H1 (cell line): ENCODE data around the gene TPM2. TPM values are rescaled to one million over a fixed set of nuclear protein-coding genes. Genes with fewer than 3 reads are reported as not detected.

Experiments used
- CTCF ChIA-PET: fragments of 300-600 bp; sonication (Branson Sonifier 250); formaldehyde crosslinking; loops from one replicate; lab custom pipeline; 2021; ENCODE audit not compliant: partially characterized antibody; lab: Charles Lee
- POLR2A ChIA-PET: fragments of 300-600 bp; sonication (Branson Sonifier 250); formaldehyde crosslinking; loops from one replicate; lab custom pipeline; 2021; ENCODE audit warnings: inconsistent platforms; ENCODE audit not compliant: partially characterized antibody; lab: Charles Lee
- DNase-seq, 2 experiments: peaks; one replicate each; pipeline versions ENCODE4 v3.0.0 to v3.0.0-alpha.2; 2010 to 2022; ENCODE audit warnings: low spot score in 2 of 2, low read depth in 1 of 2, mixed read lengths in 1 of 2
- FAIRE-seq: peaks from 2 replicates; lab custom pipeline; 2011; peaks lifted over from hg19 to GRCh38; lab: Jason Lieb, UNC
- H2AFZ ChIP-seq: 2 replicates; pipeline ENCODE4 v1.8.1; 2012; ENCODE audit warnings: low read length, inconsistent platforms
- H2AK5ac ChIP-seq: 2 replicates; pipeline ENCODE4 v1.6.1; 2013; ENCODE audit warnings: low read depth, low read length
- H2BK120ac ChIP-seq: replicated peaks from 2 replicates; pipeline ENCODE3; 2013; ENCODE audit warnings: low read depth, low read length, inconsistent platforms
- H2BK12ac ChIP-seq: 2 replicates; pipeline ENCODE4 v1.6.1; 2013; ENCODE audit warnings: low read depth, low read length
- H2BK15ac ChIP-seq: 2 replicates; pipeline ENCODE4 v1.6.1; 2013; ENCODE audit warnings: low read length
- H2BK20ac ChIP-seq: 2 replicates; pipeline ENCODE4 v1.6.1; 2013; ENCODE audit warnings: low read length
- H2BK5ac ChIP-seq: 2 replicates; pipeline ENCODE4 v1.6.1; 2013; ENCODE audit warnings: low read depth, low read length
- H3K14ac ChIP-seq: 2 replicates; pipeline ENCODE4 v1.6.1; 2013; ENCODE audit warnings: inconsistent platforms; ENCODE audit not compliant: insufficient read length
- H3K18ac ChIP-seq: 2 replicates; pipeline ENCODE4 v1.6.1; 2013; ENCODE audit warnings: low read length; ENCODE audit errors: extremely low read depth
- H3K23ac ChIP-seq: 2 replicates; pipeline ENCODE4 v1.6.1; 2013; ENCODE audit warnings: inconsistent platforms; ENCODE audit not compliant: insufficient read length
- H3K23me2 ChIP-seq: 2 replicates; pipeline ENCODE4 v1.6.1; 2013; ENCODE audit warnings: low read depth, low read length
- H3K27ac ChIP-seq: 2 replicates; pipeline ENCODE4 v1.6.1; 2011; ENCODE audit warnings: low read depth, low read length, inconsistent platforms
- H3K27me3 ChIP-seq, 4 experiments: replicated peaks in 1 of 4; 1 replicate in 1 of 4; 2 replicates in 3 of 4; pipeline versions ENCODE4 v1.6.1 to v1.8.1; 2011 to 2013; ENCODE audit warnings: low read length in 3 of 4, mild to moderate bottlenecking in 3 of 4, inconsistent platforms in 2 of 4, mixed read lengths in 2 of 4, moderate library complexity in 1 of 4; ENCODE audit not compliant: control insufficient read depth in 3 of 4, insufficient read depth in 3 of 4; ENCODE audit errors: extremely low read depth in 1 of 4
- H3K36me3 ChIP-seq, 4 experiments: 2 replicates each; pipeline versions ENCODE4 v1.6.1 to v1.8.1; 2011 to 2013; ENCODE audit warnings: mild to moderate bottlenecking in 4 of 4, low read length in 3 of 4, moderate library complexity in 2 of 4, control low read depth in 1 of 4, inconsistent platforms in 1 of 4; ENCODE audit not compliant: insufficient read depth in 4 of 4, control insufficient read depth in 2 of 4
- H3K4ac ChIP-seq: replicated peaks from 2 replicates; pipeline ENCODE3; 2013; ENCODE audit warnings: low read length, low read depth, mixed read lengths, inconsistent platforms; ENCODE audit not compliant: insufficient read length
- H3K4me1 ChIP-seq, 4 experiments: replicated peaks in 1 of 4; 1 replicate in 1 of 4; 2 replicates in 3 of 4; pipeline versions ENCODE4 v1.6.1 to v1.8.1; 2011 to 2013; ENCODE audit warnings: low read length in 3 of 4, inconsistent platforms in 2 of 4, mixed read lengths in 1 of 4; ENCODE audit not compliant: insufficient read depth in 4 of 4, control insufficient read depth in 3 of 4
- H3K4me2 ChIP-seq, 2 experiments: 2 replicates each; pipeline versions ENCODE4 v1.6.1 to v1.8.1; 2011 to 2013; ENCODE audit warnings: low read depth in 2 of 2, low read length in 2 of 2, control low read depth in 1 of 2, inconsistent platforms in 1 of 2, mild to moderate bottlenecking in 1 of 2; ENCODE audit not compliant: insufficient read depth in 1 of 2
- H3K4me3 ChIP-seq, 4 experiments: fragments of 200-600, 300-600 bp in 1 of 4; sonication (generic), shearing (Covaris generic), sonication (Bioruptor Twin) in 1 of 4; 2 replicates each; pipeline versions ENCODE4 v1.5.1 to v1.8.1; 2011 to 2016; ENCODE audit warnings: low read length in 4 of 4, low read depth in 3 of 4, control low read depth in 2 of 4, inconsistent platforms in 2 of 4, mild to moderate bottlenecking in 2 of 4, mixed read lengths in 1 of 4, moderate library complexity in 1 of 4; ENCODE audit not compliant: insufficient read depth in 2 of 4; ENCODE audit errors: extremely low read depth in 1 of 4
- H3K56ac ChIP-seq: replicated peaks from 2 replicates; pipeline ENCODE3; 2013; ENCODE audit warnings: low read depth, mild to moderate bottlenecking, mixed read lengths, low read length, inconsistent platforms; ENCODE audit not compliant: insufficient read length
- H3K79me1 ChIP-seq: 2 replicates; pipeline ENCODE4 v1.6.1; 2013; ENCODE audit warnings: low read depth, low read length, control low read depth
- H3K79me2 ChIP-seq, 2 experiments: 2 replicates each; pipeline versions ENCODE4 v1.6.1 to v1.8.1; 2012 to 2013; ENCODE audit warnings: low read length in 2 of 2, mild to moderate bottlenecking in 2 of 2, inconsistent platforms in 1 of 2; ENCODE audit not compliant: insufficient read depth in 2 of 2, control insufficient read depth in 1 of 2
- H3K9ac ChIP-seq, 4 experiments: replicated peaks in 1 of 4; 1 replicate in 1 of 4; 2 replicates in 3 of 4; pipeline versions ENCODE4 v1.6.1 to v1.8.1; 2011 to 2013; ENCODE audit warnings: low read depth in 3 of 4, low read length in 3 of 4, control low read depth in 2 of 4, mild to moderate bottlenecking in 2 of 4, moderate library complexity in 2 of 4, inconsistent platforms in 1 of 4; ENCODE audit errors: extremely low read depth in 1 of 4
- H3K9me3 ChIP-seq, 2 experiments: 2 replicates each; pipeline versions ENCODE4 v1.6.1 to v1.8.1; 2012 to 2013; ENCODE audit warnings: mild to moderate bottlenecking in 2 of 2, moderate library complexity in 2 of 2, control low read depth in 1 of 2, inconsistent platforms in 1 of 2, low read depth in 1 of 2, low read length in 1 of 2, mixed read lengths in 1 of 2; ENCODE audit not compliant: insufficient read depth in 2 of 2
- H4K20me1 ChIP-seq, 2 experiments: replicated peaks in 1 of 2; 2 replicates each; pipeline versions ENCODE3 to v1.8.1; 2011 to 2013; ENCODE audit warnings: inconsistent platforms in 2 of 2, low read length in 2 of 2, mild to moderate bottlenecking in 1 of 2; ENCODE audit not compliant: insufficient read depth in 2 of 2, control insufficient read depth in 1 of 2
- H4K5ac ChIP-seq: 2 replicates; pipeline ENCODE4 v1.6.1; 2013; ENCODE audit warnings: low read length, low read depth, mixed read lengths, inconsistent platforms; ENCODE audit not compliant: insufficient read length
- H4K8ac ChIP-seq: 2 replicates; pipeline ENCODE4 v1.8.0; 2013; ENCODE audit warnings: mild to moderate bottlenecking, moderate library complexity, low read length, inconsistent platforms; ENCODE audit not compliant: insufficient read depth; ENCODE audit errors: extremely low read depth
- H4K91ac ChIP-seq: replicated peaks from 2 replicates; pipeline ENCODE3; 2013; ENCODE audit warnings: low read length, mixed read lengths, inconsistent platforms; ENCODE audit not compliant: insufficient read length
- ASH2L ChIP-seq: fragments of 200-600, 300-600 bp; sonication (generic); IDR thresholded peaks from one replicate; pipeline ENCODE4 v1.7.1; 2017; ENCODE audit warnings: low read length
- HDAC2 ChIP-seq, 2 experiments: fragments of 300-600 bp in 1 of 2; sonication (generic) in 1 of 2; IDR thresholded peaks; 2 replicates each; pipeline ENCODE4 v1.6.1; 2011 to 2012; ENCODE audit warnings: low read depth in 2 of 2, low read length in 2 of 2, mild to moderate bottlenecking in 2 of 2, moderate library complexity in 2 of 2, borderline replicate concordance in 1 of 2, inconsistent platforms in 1 of 2
- KDM4A ChIP-seq: IDR thresholded peaks from one replicate; pipeline ENCODE4 v1.7.1; 2012; ENCODE audit warnings: low read depth, mild to moderate bottlenecking, moderate library complexity, low read length, inconsistent platforms; ENCODE audit not compliant: severe bottlenecking
- PHF8 ChIP-seq: fragments of 200-600 bp; sonication (generic); conservative IDR thresholded peaks from 2 replicates; pipeline ENCODE4 v1.7.1; 2012; ENCODE audit warnings: low read depth, mild to moderate bottlenecking, inconsistent platforms, low read length, moderate library complexity
- SRF ChIP-seq: IDR thresholded peaks from 2 replicates; pipeline ENCODE4 v1.6.1; 2011; ENCODE audit warnings: mild to moderate bottlenecking, low read depth, low read length, moderate library complexity
- TAF1 ChIP-seq: IDR thresholded peaks from 2 replicates; pipeline ENCODE4 v1.6.1; 2011; ENCODE audit warnings: mild to moderate bottlenecking, low read depth, low read length
- TAF7 ChIP-seq: optimal IDR thresholded peaks from 2 replicates; pipeline ENCODE3; 2011; ENCODE audit warnings: low read depth, mild to moderate bottlenecking, inconsistent platforms, low read length, moderate library complexity, borderline replicate concordance
- ZNF274 ChIP-seq: IDR thresholded peaks from 2 replicates; pipeline ENCODE4 v1.7.0; 2012; ENCODE audit warnings: low read length, borderline replicate concordance; ENCODE audit errors: extremely low read depth
- WGBS, 2 experiments: shearing (Covaris generic) in 1 of 2; methylation state at CpG; one replicate each; pipeline versions ENCODE4 v1.1.6 to v1.1.7; 2013 to 2015; ENCODE audit warnings: low lambda C conversion rate in 2 of 2, mixed read lengths in 2 of 2, inconsistent platforms in 1 of 2, low coverage in 1 of 2, missing lambda C conversion rate in 1 of 2; ENCODE audit not compliant: insufficient replicate concordance in 2 of 2, insufficient coverage in 1 of 2, insufficient read length in 1 of 2; ENCODE audit errors: extremely low coverage in 1 of 2, missing lambda C conversion rate in 1 of 2; 5-methylcytosine and 5-hydroxymethylcytosine counted together
- polyA plus RNA-seq, 7 experiments: library from polyadenylated mRNA; depleted of rRNA in 3 of 7; stranded (reverse) in 5 of 7; unstranded in 2 of 7; fragments of >200 nt in 5 of 7; fragments of 200-250 nt in 2 of 7; gene quantifications; 1 replicate in 5 of 7; 2 replicates in 1 of 7; 4 replicates in 1 of 7; pipeline versions ENCODE4 v1.2.1 to v1.2.3, GENCODE V29; 2011 to 2013; ENCODE audit warnings: missing spikeins in 2 of 7, mixed read lengths in 2 of 7
- total RNA-seq: library from RNA; stranded (reverse); fragmentation: NEBNext Ultra II Directional; extraction: Animal tissue kit (Norgen Biotek cat#: 25700); gene quantifications from 2 replicates; pipeline ENCODE4 v1.2.1, GENCODE V29; 2021
- TF ChIP-seq, protein P1 (sequence below): IDR thresholded peaks from 2 replicates; pipeline ENCODE4 v1.6.1; 2012; ENCODE audit warnings: inconsistent platforms

TPM2 gene
- total and polyA plus RNA-seq, 2 of the 8 experiments (the other 6 are each of a cell fraction or from before 2014, with no cell fraction given) = 62.5 to 181 TPM

DNA sequence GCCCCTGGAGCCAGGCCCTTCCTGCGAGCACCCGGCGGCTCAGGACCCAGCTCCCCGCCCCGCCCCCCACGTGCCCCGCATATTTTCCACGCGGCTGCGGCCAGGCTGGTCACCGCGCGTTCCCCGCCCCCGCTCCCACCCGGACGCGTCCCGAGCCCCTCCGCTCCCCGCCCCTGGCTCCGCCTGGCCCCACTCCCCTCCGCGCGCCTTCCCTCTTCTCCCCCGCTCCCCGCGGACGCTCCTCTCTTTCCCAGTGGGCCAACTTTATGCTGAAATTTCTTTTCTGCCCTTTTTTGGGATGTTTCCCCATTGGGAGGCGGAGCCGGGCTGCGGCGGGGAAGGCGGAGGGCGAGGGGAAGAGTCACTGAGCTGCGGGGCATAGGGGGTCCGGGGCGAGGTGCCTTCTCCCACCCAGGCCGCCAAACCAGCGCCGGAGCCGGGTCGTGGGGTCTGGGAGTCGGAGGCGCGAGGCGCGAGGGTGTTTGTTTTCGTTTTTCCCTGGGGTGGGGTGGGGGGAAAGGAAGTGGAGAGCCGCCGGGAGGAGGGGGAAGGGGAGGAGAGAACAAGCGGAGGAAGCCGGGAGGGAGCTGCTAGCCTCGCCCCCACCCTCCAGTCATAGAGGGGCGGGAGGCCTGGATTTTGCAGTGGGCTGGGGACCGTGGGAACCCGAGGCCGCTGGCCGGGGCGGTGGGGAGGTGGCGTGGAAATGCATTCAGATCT is 1.0 kb upstream of the TPM2 start:
- H2BK5ac ChIP-seq = peak overlapping the region; percentile 60; the same call in 1 of the 2 replicates
- H3K79me1 ChIP-seq = peaks cover 2% of the 10 kb centered on the region; the same call in 1 of the 2 replicates
- peak overlapping the region; percentile 84 to 90 for H3K4me2 ChIP-seq
- peaks cover 5 to 8% of the 10 kb centered on the region in 2 experiments for H4K20me1 ChIP-seq
- FAIRE-seq (no peak), DNase-seq (peak in 1 of 2 experiments; percentile 84)
- H3K56ac ChIP-seq = peak overlapping the region; percentile 46
- H3K4ac ChIP-seq = peak overlapping the region; percentile 4
- peaks cover 6 to 15% (median 8%) of the 10 kb centered on the region in 4 experiments; a peak in 6 of 7 replicates for H3K4me1 ChIP-seq
- H2BK20ac ChIP-seq = 0 out of 2 replicates have a peak overlapping the region, but pooled peaks have one; percentile 1
- H2BK15ac ChIP-seq = 0 out of 2 replicates have a peak overlapping the region, but pooled peaks have one; percentile 98
- H4K8ac ChIP-seq = no peak overlapping the region
- peaks cover 12% of the 10 kb centered on the region for H3K23me2 ChIP-seq
- H2BK12ac ChIP-seq = peak overlapping the region; percentile 45; the same call in 1 of the 2 replicates
- H3K9me3 ChIP-seq = no peaks in the 10 kb centered on the region
- no peak overlapping the region for H2BK120ac ChIP-seq
- H2AFZ ChIP-seq = peak overlapping the region; percentile 95
- H3K18ac ChIP-seq = peak overlapping the region; percentile 88
- peak overlapping the region in 2 of 4 experiments; percentile 12 to 45; a peak in 1 of 7 replicates for H3K9ac ChIP-seq
- WGBS, 2 experiments = 1% methylated on average over 26 of the region's 61 CpGs; no CpG with 5 or more reads in 1 of the 2 experiments
- peak overlapping the region; percentile 72 to 99 (median 82) for H3K4me3 ChIP-seq
- H2AK5ac ChIP-seq = no peak overlapping the region
- peaks cover 0 to 7% (median 5%) of the 10 kb centered on the region in 4 experiments; a peak in 5 of 8 replicates for H3K36me3 ChIP-seq
- no peaks in the 10 kb centered on the region for H3K27me3 ChIP-seq
- H3K14ac ChIP-seq = no peak overlapping the region
- ChIA-PET POLR2A (interaction anchor here (0.9 to 14.9 kb wide), 19 partner anchors 10 to 611 kb away, joined by 3 to 158 read pairs (median 5); partner anchors contain the start of genes ARHGEF39, CA9, CCDC107 and CREB3), CTCF (interaction anchor here (0.8 to 14.1 kb wide), 12 partner anchors 10 to 213 kb away, joined by 3 to 347 read pairs (median 7); partner anchors contain the start of genes ARHGEF39, CA9, CCDC107 and RMRP)
- no peak overlapping the region for H4K91ac ChIP-seq
- H3K27ac ChIP-seq = no peak overlapping the region
- H3K79me2 ChIP-seq = peaks cover 0 to 21% of the 10 kb centered on the region in 2 experiments; a peak in 2 of 4 replicates
- H4K5ac ChIP-seq = peak overlapping the region; percentile 62
- no peak overlapping the region for H3K23ac ChIP-seq
- TF ChIP-seq ASH2L = peak; percentile 80
- no peak for TF ChIP-seq ZNF274
- peak; percentile 39 for TF ChIP-seq TAF7
- TF ChIP-seq TAF1 = peak; percentile 17; the same call in 1 of the 2 replicates
- TF ChIP-seq, protein P1, sequence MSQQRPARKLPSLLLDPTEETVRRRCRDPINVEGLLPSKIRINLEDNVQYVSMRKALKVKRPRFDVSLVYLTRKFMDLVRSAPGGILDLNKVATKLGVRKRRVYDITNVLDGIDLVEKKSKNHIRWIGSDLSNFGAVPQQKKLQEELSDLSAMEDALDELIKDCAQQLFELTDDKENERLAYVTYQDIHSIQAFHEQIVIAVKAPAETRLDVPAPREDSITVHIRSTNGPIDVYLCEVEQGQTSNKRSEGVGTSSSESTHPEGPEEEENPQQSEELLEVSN = no peak
- peak; percentile 74 for TF ChIP-seq SRF
- peak; percentile 8 for TF ChIP-seq KDM4A
- TF ChIP-seq HDAC2 (IDR thresholded peaks at IDR 0.05; ENCODE audit: borderline replicate concordance in 1 of 2, low read depth in 2 of 2, low read length in 2 of 2) = 0 out of 4 replicates have a peak, but pooled peaks of 1 of the 2 experiments have one; percentile 38
- peak; percentile 48; the same call in 1 of the 2 replicates for TF ChIP-seq PHF8
